ENCODE data around the gene UBE3C. TPM values are rescaled to one million over a fixed set of nuclear protein-coding genes. Genes with fewer than 3 reads are reported as not detected.
A peak's percentile ranks its signal among the peaks of the same experiment; 100 is the strongest.
"Not testable (repeated sequence)": the region's sequence is repeated elsewhere in the genome, so short reads cannot be mapped to it uniquely, and the experiment has no call there.

UBE3C gene
- total RNA-seq, 1 donor: 95.9 TPM

DNA sequence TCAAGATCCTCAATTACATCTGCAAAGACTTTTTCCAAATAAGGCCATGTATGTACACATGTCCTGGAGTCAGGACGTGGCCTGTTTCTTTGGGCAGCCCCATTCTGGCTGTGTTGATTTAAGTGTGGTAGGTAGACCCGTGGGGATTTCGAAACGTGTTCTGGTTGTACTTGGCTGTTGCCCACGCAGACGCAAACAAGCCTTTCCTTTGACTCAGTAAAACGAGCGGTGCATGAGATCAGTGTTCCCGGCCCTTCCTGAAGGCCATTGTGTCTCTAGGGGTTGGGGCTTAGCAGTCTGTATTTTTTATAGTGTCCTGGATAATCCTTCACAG lies 133.2 kb downstream of the UBE3C start:
- no peaks in the 10 kb centered on the region for H3K9me3 ChIP-seq (ENCODE audit: low read depth, low read length)
- peaks cover 40% of the 10 kb centered on the region for H3K36me3 ChIP-seq (ENCODE audit: insufficient read depth, low read length)
- DNase-seq (ENCODE audit: insufficient read length, low spot score, missing footprints): peak; percentile 97
- peaks cover 32% of the 10 kb centered on the region for H3K4me1 ChIP-seq (ENCODE audit: insufficient read depth, low read length)
- H3K79me2 ChIP-seq (ENCODE audit: insufficient read depth, low read length): no peaks in the 10 kb centered on the region
- H3K4me2 ChIP-seq (ENCODE audit: insufficient read depth, low read length): peak overlapping the region; percentile 22
- no peak overlapping the region for H3K4me3 ChIP-seq (ENCODE audit: insufficient read depth, low read length)
- H2AFZ ChIP-seq (ENCODE audit: low read length): no peak overlapping the region
- H4K20me1 ChIP-seq (ENCODE audit: insufficient read depth, low read length): no peaks in the 10 kb centered on the region
- H3K27me3 ChIP-seq (ENCODE audit: insufficient read depth, low read length): no peaks in the 10 kb centered on the region
- TF ChIP-seq, protein P1, sequence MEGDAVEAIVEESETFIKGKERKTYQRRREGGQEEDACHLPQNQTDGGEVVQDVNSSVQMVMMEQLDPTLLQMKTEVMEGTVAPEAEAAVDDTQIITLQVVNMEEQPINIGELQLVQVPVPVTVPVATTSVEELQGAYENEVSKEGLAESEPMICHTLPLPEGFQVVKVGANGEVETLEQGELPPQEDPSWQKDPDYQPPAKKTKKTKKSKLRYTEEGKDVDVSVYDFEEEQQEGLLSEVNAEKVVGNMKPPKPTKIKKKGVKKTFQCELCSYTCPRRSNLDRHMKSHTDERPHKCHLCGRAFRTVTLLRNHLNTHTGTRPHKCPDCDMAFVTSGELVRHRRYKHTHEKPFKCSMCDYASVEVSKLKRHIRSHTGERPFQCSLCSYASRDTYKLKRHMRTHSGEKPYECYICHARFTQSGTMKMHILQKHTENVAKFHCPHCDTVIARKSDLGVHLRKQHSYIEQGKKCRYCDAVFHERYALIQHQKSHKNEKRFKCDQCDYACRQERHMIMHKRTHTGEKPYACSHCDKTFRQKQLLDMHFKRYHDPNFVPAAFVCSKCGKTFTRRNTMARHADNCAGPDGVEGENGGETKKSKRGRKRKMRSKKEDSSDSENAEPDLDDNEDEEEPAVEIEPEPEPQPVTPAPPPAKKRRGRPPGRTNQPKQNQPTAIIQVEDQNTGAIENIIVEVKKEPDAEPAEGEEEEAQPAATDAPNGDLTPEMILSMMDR (IDR thresholded peaks at IDR 0.05; ENCODE audit: extremely low read depth, low read depth, low read length): no peak
- peak overlapping the region; percentile 70 for H3K27ac ChIP-seq (ENCODE audit: low read depth, low read length)

- H3K9me3 ChIP-seq (ENCODE audit: low read depth, low read length): no peaks in the 10 kb centered on the region
- DNase-seq (ENCODE audit: insufficient read length, low spot score, missing footprints): peak; percentile 37
- H3K27ac ChIP-seq (ENCODE audit: low read depth, low read length): peak overlapping the region; percentile 70
- no peaks in the 10 kb centered on the region for H4K20me1 ChIP-seq (ENCODE audit: insufficient read depth, low read length)
- H3K79me2 ChIP-seq (ENCODE audit: insufficient read depth, low read length): no peaks in the 10 kb centered on the region
- H3K4me2 ChIP-seq (ENCODE audit: insufficient read depth, low read length): peak overlapping the region; percentile 22
- peaks cover 37% of the 10 kb centered on the region for H3K36me3 ChIP-seq (ENCODE audit: insufficient read depth, low read length)
- no peak overlapping the region for H2AFZ ChIP-seq (ENCODE audit: low read length)
- H3K27me3 ChIP-seq (ENCODE audit: insufficient read depth, low read length): no peaks in the 10 kb centered on the region
- TF ChIP-seq, protein P1 (IDR thresholded peaks at IDR 0.05; ENCODE audit: extremely low read depth, low read depth, low read length): no peak
- peaks cover 38% of the 10 kb centered on the region for H3K4me1 ChIP-seq (ENCODE audit: insufficient read depth, low read length)
- no peak overlapping the region for H3K4me3 ChIP-seq (ENCODE audit: insufficient read depth, low read length)
Observed at GRCh38 chr7:157272351-157273207, 133.9 kb downstream of the UBE3C start.

DNA sequence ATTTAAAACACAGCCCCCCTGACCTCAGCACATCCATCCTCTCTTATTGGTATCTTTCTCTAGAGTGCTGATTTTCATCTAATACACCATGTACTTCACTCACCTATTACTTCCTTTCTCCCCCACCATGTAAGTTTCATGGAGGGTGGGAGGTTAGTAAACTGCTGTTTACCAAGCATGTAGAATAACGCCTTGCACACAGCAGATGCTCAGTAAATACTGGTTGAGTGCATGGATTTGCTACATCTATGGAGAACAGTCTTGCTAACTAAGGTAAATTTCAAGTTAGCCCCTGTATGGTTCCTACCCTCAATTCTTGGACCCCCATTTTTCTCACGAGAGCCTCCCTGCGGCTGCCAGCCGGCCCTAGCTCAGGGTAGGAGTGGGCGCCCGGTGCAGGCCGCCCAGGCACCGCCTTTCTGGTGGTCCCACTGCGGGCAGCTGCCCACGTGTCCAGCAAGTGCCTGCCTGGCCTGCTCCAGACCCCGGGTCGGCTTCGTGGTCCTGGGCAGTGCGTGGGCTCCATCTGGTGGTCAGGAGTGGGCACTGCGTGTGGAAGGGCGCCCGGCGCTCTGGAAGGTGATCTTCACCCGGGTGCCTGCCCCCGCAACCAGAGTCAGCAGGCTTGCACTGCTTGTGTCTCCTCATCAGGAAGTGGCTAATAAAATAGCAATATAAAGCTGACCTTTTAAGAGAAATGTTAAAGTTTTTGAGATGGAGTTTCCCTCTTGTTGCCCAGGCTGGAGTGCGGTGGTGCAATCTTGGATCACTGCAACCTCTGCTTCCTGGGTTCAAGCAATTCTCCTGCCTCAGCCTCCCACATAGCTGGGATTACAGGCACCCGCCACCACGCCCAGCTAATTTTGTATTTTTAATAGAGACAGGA lies 134.7 kb downstream of the UBE3C start:
- Histone ChIP-seq H3K4me3 (ENCODE audit: insufficient read depth, low read length) (no peak overlapping the region), H4K20me1 (ENCODE audit: insufficient read depth, low read length) (no peaks in the 10 kb centered on the region), H2AFZ (ENCODE audit: low read length) (no peak overlapping the region), H3K4me1 (ENCODE audit: insufficient read depth, low read length) (peaks cover 38% of the 10 kb centered on the region), H3K36me3 (ENCODE audit: insufficient read depth, low read length) (peaks cover 28% of the 10 kb centered on the region), H3K4me2 (ENCODE audit: insufficient read depth, low read length) (peak overlapping the region; percentile 5), H3K27me3 (ENCODE audit: insufficient read depth, low read length) (no peaks in the 10 kb centered on the region), H3K9me3 (ENCODE audit: low read depth, low read length) (no peaks in the 10 kb centered on the region), H3K79me2 (ENCODE audit: insufficient read depth, low read length) (no peaks in the 10 kb centered on the region), H3K27ac (ENCODE audit: low read depth, low read length) (no peak overlapping the region)
- DNase-seq (ENCODE audit: insufficient read length, low spot score, missing footprints): peak; percentile 98
- TF ChIP-seq, protein P1 (IDR thresholded peaks at IDR 0.05; ENCODE audit: extremely low read depth, low read depth, low read length): peak; percentile 94

DNA sequence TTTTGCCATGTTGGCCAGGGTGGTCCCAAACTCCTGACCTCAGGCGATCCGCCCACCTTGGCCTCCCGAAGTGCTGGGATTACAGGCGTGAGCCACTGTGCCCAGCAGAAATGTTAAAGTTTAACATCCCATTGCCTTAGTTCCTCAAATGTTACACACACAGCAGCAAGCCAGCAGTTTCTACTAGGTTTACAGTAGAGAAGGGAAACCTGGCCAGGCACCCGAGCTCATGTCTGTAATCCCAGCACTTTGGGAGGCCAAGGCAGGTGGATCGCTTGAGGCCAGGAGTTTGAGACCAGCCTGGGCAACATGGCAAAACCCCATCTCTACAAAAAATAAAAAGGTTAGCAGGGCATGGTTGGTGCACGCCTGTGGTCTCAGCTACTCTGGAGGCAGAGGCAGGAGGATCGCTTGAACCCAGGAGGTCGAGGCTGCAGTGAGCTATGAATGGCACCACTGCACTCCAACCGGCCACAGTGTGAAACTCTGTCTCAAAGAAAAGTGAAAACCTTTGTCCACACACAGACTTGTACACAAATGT lies 135.4 kb downstream of the UBE3C start:
- Histone ChIP-seq H3K4me1 (ENCODE audit: insufficient read depth, low read length) (peaks cover 42% of the 10 kb centered on the region), H3K36me3 (ENCODE audit: insufficient read depth, low read length) (peaks cover 22% of the 10 kb centered on the region)
- not testable (repeated sequence) for H3K27ac ChIP-seq (ENCODE audit: low read depth, low read length); H3K27me3 ChIP-seq (ENCODE audit: insufficient read depth, low read length); H3K79me2 ChIP-seq (ENCODE audit: insufficient read depth, low read length); H4K20me1 ChIP-seq (ENCODE audit: insufficient read depth, low read length); DNase-seq (ENCODE audit: insufficient read length, low spot score, missing footprints); H3K4me2 ChIP-seq (ENCODE audit: insufficient read depth, low read length); H3K4me3 ChIP-seq (ENCODE audit: insufficient read depth, low read length); H2AFZ ChIP-seq (ENCODE audit: low read length); H3K9me3 ChIP-seq (ENCODE audit: low read depth, low read length)
